NOMO-1 treated with dmso at 0.1 percent for 144 hours (cell line): Measurements from ENCODE around the gene CHEK2.
"Not testable (repeated sequence)": the region's sequence is repeated elsewhere in the genome, so short reads cannot be mapped to it uniquely, and the experiment has no call there.

Experiments
- DNase-seq: peaks from one replicate; lab custom pipeline; 2025; ENCODE audit not compliant: unreplicated experiment; lab: John Stamatoyannopoulos, UW

Gene CHEK2

DNA sequence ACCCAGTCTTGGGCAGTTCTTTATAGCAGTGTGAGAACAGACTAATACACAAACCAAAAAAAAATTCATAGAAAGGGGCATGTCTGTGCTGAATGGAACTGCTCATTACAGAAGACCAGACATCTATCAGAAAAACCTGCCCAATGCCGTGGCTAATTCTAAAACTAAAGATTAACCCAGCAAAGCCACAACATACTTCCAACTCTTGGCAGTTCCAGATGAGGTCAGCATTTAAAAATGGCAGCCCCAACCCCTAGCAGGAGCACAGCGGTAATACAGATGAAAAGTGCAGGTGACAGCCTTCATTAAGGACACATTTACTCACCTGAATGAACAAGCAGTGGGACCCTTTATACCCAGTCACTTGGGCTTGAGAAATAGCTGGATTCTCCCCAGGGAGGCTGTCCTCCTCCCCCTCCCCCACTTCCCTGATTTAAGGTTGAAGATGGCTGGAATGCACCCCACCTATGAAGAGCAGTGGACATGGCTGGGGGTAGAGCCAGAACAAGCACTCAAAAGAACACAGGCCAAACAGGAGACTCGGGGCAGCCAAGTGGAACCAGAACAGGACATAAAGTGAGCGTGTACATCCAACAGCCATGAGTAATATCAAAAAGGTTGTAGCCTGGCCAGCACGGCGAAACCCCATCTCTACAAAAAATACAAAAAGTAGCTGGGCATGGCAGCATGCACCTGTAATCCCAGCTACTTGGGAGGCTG, 48.4 kb downstream of the CHEK2 start:
- DNase-seq: not testable (repeated sequence)

GRCh38 chr22:28689796-28690195, 51.8 kb downstream of the CHEK2 start:
- DNase-seq: not testable (repeated sequence)

GRCh38 chr22:28682966-28683365, 58.7 kb downstream of the CHEK2 start:
- not testable (repeated sequence) for DNase-seq

GRCh38 chr22:28680813-28681490, 60.7 kb downstream of the CHEK2 start:
- DNase-seq: not testable (repeated sequence)

GRCh38 chr22:28679611-28680287, 61.9 kb downstream of the CHEK2 start, which contains the start of gene TTC28:
TSS of gene TTC28 (minus strand) at chr22:28679840. CDS start at chr22:28679723, 117 bp downstream.
- not testable (repeated sequence) for DNase-seq

DNA sequence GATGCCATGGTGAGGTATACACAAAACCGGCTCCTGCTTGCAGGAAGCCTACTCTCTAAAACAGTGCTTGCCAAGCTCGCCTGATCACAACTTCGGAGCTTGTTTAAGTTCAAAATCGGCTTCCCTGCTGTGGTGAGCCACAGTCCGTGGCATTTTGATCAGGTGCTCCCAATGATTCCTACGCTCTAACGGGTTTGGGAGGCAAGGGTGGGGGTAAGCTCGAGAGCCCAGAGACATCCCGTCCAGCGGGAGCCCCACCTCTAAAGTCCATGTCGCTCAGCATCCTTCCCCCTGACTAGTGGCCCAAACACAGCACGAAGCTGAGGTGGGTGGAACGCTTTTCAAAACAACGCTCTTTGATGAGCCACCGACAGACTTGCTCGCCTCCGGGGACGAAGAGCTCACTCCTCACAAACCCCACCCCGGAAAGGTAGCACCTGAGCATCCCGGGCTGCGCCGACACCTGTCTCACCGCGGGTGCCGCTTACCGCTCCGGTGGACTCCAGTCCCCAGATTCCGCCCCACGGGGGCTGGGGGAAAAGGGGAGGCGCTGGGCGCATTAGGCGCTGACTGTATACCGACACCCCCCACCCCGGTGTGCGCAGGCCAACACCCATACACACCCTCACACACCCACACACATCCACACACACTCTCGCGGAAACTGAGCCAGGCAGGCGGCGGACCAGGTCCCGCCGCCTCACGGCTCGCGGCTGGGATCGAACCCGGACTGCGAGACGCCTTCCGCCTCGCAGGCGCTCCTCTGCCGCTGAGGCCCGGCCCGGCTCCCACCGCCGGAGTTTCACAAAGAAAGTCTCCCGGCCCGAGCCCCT, 62.6 kb downstream of the CHEK2 start:
- DNase-seq: not testable (repeated sequence)

GRCh38 chr22:28678170-28678569, 63.5 kb downstream of the CHEK2 start:
- DNase-seq: not testable (repeated sequence)

GRCh38 chr22:28674121-28674563, 67.5 kb downstream of the CHEK2 start:
- DNase-seq: peak; percentile 90

GRCh38 chr22:28670756-28671155, 70.9 kb downstream of the CHEK2 start:
- no peak for DNase-seq

GRCh38 chr22:28670161-28670560, 71.5 kb downstream of the CHEK2 start:
- peak; percentile 86 for DNase-seq

- DNase-seq: no peak
These were observed 72.2 kb downstream of the CHEK2 start for GRCh38 chr22:28669387-28669786.

DNA sequence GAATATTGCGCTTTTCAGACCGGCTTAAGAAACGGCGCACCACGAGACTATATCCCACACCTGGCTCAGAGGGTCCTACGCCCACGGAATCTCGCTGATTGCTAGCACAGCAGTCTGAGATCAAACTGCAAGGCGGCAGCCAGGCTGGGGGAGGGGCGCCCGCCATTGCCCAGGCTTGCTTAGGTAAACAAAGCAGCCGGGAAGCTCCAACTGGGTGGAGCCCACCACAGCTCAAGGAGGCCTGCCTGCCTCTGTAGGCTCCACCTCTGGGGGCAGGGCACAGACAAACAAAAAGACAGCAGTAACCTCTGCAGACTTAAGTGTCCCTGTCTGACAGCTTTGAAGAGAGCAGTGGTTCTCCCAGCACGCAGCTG, 78.1 kb downstream of the CHEK2 start:
- DNase-seq: not testable (repeated sequence)

GRCh38 chr22:28658448-28658847, 83.2 kb downstream of the CHEK2 start:
- no peak for DNase-seq

GRCh38 chr22:28656181-28656580, 85.4 kb downstream of the CHEK2 start:
- no peak for DNase-seq

DNA sequence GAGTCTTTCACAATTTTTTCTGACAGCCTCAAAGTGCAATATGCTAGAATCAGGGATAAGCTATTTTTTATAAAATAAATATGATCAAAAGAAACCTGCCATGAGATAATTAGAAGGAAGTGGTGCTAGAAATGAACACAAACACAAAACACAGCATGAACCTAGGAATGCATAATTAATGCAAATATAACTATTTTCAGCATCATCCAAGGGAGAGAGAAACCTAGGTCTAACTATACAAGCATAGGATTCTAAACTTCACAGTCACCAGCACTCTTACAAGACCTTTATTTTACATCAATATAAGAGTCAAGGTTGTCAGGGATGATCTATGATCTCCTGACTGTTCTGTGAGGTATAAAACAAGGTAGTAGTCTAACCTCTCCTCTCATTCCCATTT, 91.2 kb downstream of the CHEK2 start:
- no peak for DNase-seq

GRCh38 chr22:28648792-28649191, 92.8 kb downstream of the CHEK2 start:
- no peak for DNase-seq

DNA sequence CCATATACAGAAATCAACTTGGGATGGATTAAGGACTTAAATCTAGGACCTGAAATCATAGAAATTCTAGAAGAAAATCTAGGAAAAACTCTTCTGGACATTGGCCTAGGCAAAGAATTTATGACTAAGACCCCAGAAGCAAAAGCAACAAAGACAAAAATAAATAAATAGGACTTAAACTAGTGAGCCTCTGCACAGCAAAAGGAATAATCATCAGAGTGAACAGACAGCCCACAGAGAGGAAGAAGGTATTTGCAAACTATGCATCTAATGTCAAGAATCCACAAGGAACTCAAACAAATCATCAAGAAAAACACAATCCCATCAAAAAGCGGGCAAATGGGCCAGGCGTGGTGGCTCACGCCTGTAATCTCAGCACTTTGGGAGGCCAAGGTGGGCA, 94.4 kb downstream of the CHEK2 start:
- DNase-seq: no peak

GRCh38 chr22:28639321-28639720, 102.3 kb downstream of the CHEK2 start:
- DNase-seq: no peak
